GM18867 (cell line): ENCODE measurements around the gene TOR1AIP1.
A peak's percentile ranks its signal among the peaks of the same experiment; 100 is the strongest.

Source experiments
- ATAC-seq: cut with Tn5 transposase; IDR thresholded peaks from one replicate; pipeline ENCODE4 v1.9.1; 2021; ENCODE audit warnings: mild to moderate bottlenecking, moderate library complexity; ENCODE audit not compliant: unreplicated experiment

TOR1AIP1 gene

DNA sequence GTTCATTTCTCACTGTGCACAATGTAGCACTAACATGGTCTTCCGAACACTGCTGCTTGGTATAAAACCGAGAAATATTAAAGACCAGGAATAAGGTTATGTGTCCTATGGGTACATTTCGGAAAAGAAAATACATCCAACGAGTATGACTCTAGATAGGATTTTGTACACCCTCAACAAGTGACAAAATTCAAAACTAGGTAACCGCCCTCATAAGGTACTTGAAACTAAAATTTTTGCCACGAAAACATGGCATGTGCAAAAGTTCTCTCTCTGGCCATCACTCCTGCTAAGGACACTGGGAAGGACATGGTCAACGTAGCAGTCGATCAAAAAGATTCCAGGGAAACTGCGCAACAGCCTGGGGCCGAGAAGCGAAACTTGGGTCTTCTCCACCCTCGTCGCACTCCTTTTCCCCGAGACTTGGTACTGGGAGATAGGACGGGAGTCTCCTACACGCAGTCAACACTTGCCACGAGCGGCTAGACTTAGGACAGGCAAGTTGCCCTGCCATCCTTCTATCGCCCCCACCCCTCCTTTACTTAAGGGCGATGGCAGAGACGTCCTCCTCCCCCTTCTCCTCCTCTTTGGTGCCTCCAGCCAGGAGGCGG is 338 bp upstream of the TOR1AIP1 start:
- ATAC-seq, result no peak

DNA sequence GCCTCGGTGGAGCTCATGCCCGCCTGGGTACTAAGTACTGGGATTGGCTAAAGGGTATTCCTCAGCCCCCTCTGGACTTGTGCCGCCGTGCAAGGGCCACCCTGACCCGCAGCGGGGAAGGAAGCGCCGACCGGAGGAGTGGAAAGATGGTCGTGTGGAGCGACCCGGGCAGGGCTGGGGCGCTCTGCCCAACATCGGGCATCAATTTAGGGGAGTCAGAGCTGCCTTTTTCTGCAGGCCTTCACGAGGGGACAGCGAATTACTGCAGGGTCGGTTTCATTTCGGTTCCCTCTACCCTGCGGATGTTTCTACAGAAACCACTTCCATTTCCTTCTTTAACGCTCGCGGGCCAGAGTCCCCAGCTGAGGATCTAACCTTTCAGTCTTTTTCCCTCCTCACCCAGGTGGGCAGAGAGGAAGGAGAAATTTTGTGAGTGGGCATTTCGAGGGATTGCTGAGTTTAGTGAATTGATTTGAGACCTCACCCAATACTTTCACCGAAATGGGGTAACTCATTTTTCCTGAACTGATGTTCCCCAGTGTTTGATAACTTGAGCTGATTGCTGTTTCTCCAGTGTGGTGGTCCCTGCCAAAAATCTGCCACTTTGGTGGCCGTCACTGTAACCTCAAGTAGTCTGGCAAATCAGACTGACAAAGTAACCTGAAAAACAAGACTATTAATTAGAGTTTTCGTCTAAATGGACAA is 1.1 kb downstream of the TOR1AIP1 start:
- ATAC-seq, result peak; percentile 16

DNA sequence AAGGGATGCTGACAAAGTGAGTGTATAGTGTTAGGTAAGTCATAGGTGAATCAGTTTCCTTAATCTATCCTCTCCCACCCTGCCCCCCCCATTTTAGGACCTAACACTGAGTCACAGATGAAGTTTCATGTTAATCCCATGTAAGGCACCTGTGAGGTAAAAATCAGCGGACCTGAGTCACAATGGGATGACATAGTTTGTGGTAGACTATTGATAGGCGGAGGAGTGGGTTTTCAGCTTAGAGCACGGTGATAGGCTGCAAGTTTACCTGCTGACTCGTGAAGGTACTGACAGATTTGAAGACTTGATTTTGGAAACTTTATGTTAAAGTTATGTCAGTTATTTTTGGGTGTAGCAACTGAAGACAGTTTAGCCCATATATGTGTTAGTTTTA is 1.7 kb downstream of the TOR1AIP1 start:
- peak; percentile 12 for ATAC-seq

DNA sequence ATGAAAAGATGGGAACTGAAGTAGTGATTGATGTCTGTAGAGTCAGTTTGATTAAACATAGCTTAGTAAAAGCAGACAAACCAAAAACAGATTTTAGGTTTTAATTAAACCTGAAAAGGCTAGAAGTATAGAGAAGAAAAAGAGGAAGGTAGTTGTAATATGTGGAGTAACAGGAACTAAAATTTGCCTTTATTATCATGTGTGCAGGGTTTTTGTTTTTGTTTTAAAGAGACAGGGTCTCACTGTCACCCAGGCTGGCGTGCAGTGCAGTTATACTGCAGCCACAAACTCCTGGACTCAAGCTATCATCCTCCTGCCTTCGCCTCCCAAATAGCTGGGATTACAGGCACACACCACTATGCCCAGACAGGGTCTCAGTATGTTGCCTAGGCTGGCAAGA is 6.0 kb downstream of the TOR1AIP1 start:
- no peak for ATAC-seq

DNA sequence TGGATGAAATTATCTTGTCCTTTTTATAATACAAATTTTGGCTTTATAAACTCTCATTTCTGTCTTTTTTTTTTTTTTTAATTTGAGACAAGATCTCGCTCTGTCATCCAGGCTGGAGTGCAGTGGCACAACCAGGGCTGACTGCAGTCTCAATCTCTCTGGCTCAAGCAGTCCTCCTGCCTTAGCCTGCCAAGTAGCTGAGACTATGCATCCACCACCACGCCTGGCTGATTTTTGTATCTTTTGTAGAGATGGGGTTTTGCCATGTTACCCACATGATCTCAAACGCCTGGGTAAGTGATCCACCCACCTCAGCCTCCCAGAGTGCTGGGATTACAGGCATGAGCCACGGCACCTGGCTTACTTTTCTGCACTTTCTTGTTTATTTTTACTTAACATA is 7.5 kb downstream of the TOR1AIP1 start:
- ATAC-seq, result no peak

DNA sequence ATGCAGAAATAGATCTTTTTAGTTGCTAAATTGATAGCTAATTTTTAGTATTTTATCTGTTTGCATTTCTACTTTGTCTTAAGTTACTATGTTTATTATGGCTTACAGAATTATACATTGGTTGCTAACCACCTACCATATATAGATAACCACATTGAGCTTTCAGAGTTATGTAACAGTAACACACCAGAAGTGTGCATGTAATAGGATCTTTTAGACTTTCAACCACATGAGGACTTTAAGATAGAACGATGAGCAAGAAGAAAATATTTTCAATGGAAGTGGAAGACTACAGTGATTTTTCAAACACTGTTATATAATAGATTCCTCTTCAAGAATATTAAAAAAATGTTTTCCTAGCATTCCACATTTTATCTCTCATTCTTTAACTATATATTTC is 28.8 kb downstream of the TOR1AIP1 start:
- ATAC-seq, result no peak

DNA sequence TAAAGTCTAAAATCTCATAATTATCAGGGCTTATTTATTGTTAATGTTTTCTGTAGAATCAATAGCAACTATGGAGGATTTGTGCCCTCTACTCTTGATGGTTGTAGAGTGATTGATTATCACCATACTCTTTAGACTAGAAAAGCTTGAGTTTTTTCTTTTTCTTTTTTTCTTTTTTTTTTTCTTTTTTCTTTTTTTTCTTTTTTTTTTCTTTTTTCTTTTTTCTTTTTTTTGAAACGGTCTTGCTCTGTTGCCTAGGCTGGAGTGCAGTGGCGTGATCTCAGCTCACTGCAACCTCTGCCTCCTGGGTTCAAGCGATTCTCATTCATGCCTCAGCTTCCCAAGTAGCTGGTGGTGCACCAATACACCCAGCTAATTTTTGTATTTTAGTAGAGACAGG is 29.7 kb downstream of the TOR1AIP1 start:
- ATAC-seq, result no peak

DNA sequence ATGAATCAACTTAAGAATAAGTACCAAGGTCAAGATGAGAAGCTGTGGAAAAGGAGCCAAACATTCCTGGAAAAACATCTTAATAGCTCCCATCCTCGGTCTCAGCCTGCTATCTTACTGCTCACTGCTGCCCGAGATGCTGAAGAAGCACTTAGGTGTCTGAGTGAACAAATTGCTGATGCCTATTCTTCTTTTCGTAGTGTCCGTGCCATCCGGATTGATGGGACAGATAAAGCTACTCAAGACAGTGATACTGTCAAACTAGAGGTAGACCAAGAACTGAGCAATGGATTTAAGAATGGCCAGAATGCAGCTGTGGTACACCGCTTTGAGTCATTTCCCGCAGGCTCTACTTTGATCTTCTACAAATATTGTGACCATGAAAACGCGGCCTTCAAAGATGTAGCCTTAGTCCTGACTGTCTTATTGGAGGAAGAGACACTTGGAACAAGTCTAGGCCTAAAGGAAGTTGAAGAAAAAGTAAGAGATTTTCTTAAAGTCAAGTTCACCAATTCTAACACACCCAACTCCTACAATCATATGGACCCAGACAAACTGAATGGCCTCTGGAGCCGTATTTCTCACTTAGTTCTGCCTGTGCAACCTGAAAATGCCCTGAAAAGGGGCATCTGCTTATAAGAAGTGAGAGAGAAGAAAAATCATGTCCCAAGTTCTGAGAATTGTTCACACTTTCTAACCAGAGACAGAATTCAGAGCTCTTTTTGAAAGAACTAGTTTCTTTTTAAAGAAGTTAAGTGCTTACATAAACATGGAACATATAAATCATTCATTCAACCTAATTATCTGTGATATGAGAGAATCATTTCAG is 35.7 kb downstream of the TOR1AIP1 start:
- no peak for ATAC-seq

DNA sequence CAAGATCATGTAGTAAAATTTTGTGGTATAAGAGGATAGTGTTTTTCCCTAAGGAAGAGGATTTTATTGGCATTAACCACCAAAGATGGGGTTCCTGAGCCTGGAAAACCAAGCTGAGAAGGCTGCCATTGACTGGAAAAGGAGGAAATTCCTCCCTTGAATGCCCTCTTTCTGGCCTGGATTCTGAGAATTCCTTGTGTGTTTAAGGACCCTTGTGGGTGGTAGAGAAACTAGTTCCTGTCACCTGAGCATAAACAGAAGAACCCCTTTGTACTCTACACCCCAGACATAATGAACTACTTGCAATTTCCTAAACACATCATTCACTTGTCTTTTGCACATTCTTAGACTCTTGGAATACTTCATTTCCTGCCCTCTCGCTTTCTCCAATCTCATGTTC is 39.4 kb downstream of the TOR1AIP1 start:
- ATAC-seq, result no peak

DNA sequence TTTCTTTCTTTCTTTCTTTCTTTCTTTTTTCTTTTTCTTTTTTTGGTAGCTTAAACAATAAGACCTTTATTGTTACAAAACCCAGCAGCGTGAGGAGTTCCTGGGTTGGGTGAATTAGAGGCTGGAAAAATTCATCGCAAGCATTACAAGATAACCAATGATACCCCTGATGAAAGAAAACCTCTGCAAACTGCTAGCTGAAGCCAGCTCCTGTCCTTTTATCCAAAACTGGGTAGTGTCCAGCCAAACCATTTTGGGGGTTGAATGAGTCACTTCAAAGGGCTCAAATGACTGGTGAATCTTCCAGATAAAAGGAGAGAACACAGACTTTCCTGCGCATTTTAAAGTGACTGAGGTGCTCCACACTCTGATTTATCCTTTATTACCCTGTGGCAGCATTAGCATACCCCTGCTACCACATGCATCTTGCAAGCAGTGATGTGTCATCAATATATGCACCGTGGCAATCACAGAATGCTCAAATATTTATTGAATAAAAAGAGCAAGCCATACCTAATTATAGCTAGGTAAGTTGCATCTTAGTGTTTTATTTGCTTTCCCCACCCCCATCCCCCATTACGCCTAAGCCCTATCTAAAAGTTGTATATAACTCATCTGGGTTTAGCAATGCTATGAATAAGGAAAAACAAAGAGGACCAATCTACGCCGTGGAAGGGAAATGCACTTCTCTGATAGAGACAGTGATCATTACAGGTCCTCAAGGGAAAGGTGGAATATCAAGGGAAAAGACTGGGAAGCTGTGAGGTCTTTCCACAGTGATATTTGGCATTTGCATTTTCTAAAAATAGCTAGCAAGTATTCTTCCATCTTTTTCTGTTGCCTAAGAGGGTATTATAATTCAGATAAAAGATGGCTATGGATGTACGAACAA is 40.1 kb downstream of the TOR1AIP1 start:
- no peak for ATAC-seq

DNA sequence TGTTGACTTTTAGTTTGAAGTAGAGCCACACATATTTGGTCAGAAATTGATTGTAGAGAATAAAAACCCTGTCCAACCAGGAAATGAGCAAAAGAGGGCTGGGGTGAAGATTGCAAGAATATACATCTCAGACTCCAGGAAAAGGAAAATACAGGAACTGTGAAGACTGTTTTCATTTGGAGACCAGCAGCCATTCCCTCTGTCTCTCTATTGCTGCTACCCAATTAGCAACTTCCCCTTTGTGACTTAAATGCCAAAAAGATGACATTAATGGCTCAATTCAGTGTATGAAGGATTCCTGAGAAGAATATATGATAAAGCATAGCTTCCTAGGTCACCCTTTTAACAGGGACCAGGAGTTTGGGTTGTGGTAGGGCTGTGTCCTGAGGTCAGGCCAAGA is 40.9 kb downstream of the TOR1AIP1 start:
- ATAC-seq, result no peak

DNA sequence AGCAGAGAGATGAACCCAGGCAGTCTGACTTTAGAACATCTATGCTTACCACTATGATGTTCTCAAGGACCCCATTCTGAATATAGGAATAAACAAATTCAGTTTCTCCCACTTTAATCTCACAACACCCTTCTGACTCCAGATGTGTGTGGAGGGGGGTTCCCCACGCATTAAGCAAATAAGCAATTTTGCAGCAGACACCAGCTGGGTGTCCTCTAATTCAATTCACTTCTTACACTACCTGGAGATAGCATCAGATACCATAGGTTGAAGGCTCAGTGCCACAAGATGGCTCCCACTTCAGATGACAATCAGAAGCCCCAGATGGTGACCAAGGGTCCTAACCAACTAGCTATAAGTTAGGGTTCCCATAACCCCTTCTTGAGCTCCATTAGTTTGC is 42.2 kb downstream of the TOR1AIP1 start:
- ATAC-seq, result no peak

DNA sequence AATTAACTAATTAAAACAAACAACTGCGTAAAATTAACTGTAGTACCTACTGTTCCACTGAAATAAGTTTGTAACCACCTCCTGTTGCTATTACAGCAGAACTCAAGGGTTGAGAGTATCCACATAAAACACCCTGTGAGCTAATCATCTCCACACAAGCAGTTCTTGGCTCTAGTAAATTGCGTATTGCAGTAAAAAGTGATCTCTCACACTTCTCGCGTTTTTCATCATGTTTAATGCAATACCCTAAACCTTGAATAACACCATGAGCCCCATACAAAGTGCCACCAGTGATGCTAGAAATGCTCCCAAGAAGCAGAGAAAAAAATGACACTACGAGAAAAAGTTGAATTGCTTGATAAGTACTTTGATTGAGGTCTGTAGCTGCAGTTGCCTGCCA is 43.2 kb downstream of the TOR1AIP1 start:
- ATAC-seq, result no peak

DNA sequence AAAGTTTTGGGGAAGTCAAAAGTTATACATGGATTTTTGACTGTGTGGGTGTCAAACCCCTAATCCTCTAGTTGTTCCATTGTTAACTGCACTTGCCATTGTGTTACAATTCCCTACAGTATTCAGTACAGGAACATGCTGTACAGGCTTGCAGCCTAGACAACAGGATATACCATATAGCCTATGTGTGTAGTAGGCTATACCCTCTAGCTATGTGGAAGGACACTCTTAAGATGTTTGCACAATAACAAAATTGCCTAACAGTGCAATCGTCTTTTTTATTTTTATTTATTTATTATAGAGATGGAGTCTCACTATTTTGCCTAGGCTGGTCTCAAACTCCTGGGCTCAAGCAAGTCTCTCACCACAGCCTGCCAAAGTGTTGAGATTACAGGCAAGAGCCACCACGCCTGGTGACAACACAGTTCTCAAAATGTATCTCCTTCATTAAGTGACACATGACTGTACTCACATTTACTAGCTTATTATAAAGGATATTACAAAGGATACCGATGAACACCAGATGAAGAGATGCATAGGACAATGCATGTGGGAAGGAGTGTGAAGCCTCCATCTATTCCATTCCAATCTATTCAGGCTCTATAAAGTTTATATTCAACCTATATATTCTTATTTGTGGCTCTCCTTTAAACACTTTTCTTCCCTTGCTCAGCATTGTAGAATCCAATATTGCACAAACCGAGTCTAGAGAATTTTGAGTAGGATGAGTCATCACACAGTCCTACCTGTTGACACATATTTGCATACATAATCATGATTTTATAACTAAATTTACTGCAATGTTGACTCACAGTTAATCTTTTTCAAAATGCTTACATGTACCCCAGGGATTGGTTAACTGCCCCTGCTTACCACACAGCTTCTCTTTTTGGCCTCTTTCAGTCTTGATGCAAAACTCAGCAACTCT is 44.1 kb downstream of the TOR1AIP1 start:
- ATAC-seq, result no peak

DNA sequence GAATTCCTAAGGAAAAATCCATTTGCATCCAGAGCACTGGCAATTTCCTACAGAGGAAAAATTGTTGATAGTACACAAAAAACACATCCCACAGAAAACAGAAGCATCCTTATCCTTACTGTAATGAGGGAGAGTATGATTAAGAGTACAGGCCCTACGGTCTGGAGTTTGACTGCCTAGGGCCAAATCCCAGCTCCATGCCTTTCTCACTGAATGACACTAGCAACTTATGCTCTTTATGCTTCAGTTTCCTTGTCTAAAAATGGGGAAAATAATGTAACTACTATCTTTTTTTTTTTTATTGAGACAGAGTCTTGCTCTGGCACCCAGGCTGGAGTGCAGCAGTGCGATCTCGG is 44.7 kb downstream of the TOR1AIP1 start:
- no peak for ATAC-seq

DNA sequence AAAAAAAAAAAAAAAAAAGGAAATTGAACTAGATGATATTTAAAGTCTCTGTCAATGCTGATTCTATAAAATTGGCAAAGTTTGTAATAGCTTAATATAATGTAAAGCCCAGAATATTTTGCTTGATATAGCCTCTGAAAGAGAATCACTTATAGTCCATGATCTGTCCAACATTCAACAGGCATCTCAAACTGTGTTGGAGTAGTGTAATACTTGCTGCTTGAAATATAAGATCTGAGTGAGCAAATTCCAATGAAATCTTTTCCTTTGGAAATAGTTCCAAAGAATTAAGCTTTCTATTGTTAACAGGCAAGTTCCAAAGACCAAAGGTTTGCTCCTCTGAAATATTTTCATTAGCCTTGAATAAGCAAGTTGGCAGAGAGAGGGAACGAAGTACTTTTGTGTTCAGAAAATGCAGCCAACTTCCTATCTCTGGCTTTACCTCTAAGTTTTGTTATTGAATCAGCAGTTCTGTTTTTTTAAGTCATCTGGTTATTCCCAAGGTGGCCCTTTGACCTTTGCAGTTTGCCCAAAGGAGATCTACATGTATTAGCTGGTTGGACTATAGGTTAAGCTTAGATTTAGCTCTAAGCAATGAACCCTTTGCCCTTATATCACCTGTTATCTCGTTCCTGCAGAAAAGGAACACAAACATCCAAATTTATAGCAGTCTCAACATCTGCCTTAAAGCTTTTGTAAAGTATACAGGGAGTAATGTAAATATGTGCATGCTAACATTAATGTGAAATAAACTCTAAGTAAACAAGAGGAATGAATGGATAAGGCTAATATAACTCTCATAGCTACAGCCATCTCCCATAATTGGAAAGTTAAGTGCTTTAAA is 48.1 kb downstream of the TOR1AIP1 start:
- ATAC-seq, result no peak

DNA sequence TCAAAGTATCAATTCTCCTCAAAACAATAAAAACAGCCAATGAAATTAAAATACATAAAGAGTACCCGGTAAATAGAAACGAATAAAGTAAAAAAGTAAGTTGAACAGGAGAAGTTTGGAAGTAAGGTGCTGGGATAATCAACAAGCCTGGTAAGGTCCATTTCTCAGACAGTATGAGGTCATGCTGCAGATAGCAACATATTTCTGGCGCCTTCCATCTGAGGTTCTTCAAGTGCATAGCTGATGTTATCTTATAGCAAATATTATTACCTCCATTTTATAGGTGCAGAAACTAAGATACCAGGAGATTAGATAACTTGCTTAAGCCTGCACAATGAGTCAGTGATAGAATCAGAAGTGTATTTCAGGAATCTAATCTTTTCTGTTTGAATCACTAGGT is 48.8 kb downstream of the TOR1AIP1 start:
- ATAC-seq, result no peak

DNA sequence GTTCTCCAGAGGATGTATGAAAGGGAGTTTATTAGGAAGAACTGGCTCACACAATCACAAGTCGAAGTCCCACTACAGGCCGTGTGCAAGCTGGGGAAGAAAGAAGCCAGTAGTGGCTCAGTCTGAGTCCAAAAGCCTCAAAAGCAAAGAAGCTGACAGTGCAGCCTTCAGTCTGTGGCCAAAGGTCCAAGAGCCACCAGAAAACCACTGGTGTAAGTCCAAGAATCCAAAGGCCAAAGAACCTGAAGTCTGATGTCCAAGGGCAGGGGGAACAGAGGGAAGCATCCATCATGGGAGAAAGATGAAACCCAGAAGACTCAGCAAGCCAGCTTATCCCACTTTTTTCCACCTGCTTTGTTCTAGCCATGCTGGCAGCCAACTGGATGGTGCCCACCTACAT is 51.1 kb downstream of the TOR1AIP1 start:
- ATAC-seq, result no peak

DNA sequence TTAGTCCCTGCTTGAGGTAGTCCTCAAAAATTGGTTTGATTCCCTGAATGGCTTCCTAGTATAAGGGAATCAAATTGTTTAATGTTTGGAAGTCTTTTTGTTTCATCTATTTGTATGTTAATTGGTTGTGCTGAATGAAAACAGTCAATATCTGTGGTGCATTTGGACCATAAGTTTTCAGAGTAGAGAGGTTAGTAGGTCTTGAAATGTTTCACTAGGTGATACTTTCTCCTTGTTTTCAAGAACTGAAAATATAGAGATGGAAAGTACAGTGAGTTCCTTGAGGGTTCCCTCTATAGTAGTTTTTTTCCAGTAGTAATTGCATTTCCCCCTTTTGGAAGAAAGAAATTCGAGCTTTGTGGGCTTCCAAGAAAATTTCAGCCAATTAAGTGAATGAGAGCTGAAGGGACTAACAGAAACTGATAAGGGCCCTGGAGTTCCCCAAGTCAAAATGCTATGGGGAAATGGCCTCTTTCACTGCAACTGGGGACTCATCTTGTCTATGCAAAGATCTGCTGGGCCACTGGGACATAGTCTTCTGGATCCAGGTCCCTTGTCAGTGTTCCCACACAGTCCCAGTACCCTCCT is 53.9 kb downstream of the TOR1AIP1 start:
- no peak for ATAC-seq
